Measurements from ENCODE around the gene CPTP.

GRCh38 chr1:1335283-1335682, 10.7 kb downstream of the CPTP start:
- no peak for TF ChIP-seq POLR2AphosphoS5 (IDR thresholded peaks at IDR 0.05)
- TF ChIP-seq, protein P1, sequence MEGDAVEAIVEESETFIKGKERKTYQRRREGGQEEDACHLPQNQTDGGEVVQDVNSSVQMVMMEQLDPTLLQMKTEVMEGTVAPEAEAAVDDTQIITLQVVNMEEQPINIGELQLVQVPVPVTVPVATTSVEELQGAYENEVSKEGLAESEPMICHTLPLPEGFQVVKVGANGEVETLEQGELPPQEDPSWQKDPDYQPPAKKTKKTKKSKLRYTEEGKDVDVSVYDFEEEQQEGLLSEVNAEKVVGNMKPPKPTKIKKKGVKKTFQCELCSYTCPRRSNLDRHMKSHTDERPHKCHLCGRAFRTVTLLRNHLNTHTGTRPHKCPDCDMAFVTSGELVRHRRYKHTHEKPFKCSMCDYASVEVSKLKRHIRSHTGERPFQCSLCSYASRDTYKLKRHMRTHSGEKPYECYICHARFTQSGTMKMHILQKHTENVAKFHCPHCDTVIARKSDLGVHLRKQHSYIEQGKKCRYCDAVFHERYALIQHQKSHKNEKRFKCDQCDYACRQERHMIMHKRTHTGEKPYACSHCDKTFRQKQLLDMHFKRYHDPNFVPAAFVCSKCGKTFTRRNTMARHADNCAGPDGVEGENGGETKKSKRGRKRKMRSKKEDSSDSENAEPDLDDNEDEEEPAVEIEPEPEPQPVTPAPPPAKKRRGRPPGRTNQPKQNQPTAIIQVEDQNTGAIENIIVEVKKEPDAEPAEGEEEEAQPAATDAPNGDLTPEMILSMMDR (IDR thresholded peaks at IDR 0.05) = no peak
- TF ChIP-seq POLR2A (IDR thresholded peaks at IDR 0.05) = no peak

Data from prostate gland (tissue), 2 donors.